Measurements from ENCODE around the gene IQCK.

GRCh38 chr16:19844945-19845641, 127.0 kb downstream of the IQCK start:
- no peak for TF ChIP-seq CTCF (IDR thresholded peaks at IDR 0.05)
- no peak for TF ChIP-seq POLR2A (IDR thresholded peaks at IDR 0.05)
- TF ChIP-seq EP300 (IDR thresholded peaks at IDR 0.05) = no peak
- TF ChIP-seq POLR2AphosphoS5 (IDR thresholded peaks at IDR 0.05) = no peak

Data from upper lobe of left lung (tissue), 4 donors.